ENCODE results near the gene HEMGN.
"Not testable (repeated sequence)": the region's sequence is repeated elsewhere in the genome, so short reads cannot be mapped to it uniquely, and the experiment has no call there.

The HEMGN gene

GRCh38 chr9:97963232-97963631 lies 25.3 kb upstream of the HEMGN start:
- DNase-seq (ENCODE audit: low read depth), result no peak

GRCh38 chr9:97962575-97962974 lies 24.6 kb upstream of the HEMGN start:
- no peak for DNase-seq (ENCODE audit: low read depth)

- no peak for DNase-seq (ENCODE audit: low read depth)
These were observed 24.2 kb upstream of the HEMGN start for GRCh38 chr9:97962136-97962535.

GRCh38 chr9:97961361-97961760 lies 23.4 kb upstream of the HEMGN start:
- DNase-seq (ENCODE audit: low read depth), result no peak

- DNase-seq (ENCODE audit: low read depth), result not testable (repeated sequence)
These were observed 22.8 kb upstream of the HEMGN start for GRCh38 chr9:97960678-97961328.

- DNase-seq (ENCODE audit: low read depth), result no peak
These were observed 21.6 kb upstream of the HEMGN start for GRCh38 chr9:97959585-97959984.

GRCh38 chr9:97958812-97959511 lies 21.0 kb upstream of the HEMGN start:
- no peak for DNase-seq (ENCODE audit: low read depth)

- no peak for DNase-seq (ENCODE audit: low read depth)
These were observed 18.4 kb upstream of the HEMGN start for GRCh38 chr9:97956331-97956730.

- DNase-seq (ENCODE audit: low read depth), result peak; percentile 28
These were observed 16.6 kb upstream of the HEMGN start for GRCh38 chr9:97954550-97954989.

- not testable (repeated sequence) for DNase-seq (ENCODE audit: low read depth)
These were observed 12.9 kb upstream of the HEMGN start for GRCh38 chr9:97950873-97951272.

GRCh38 chr9:97947094-97947493 lies 9.1 kb upstream of the HEMGN start:
- not testable (repeated sequence) for DNase-seq (ENCODE audit: low read depth)

GRCh38 chr9:97945470-97945869 lies 7.5 kb upstream of the HEMGN start:
- DNase-seq (ENCODE audit: low read depth), result not testable (repeated sequence)

- DNase-seq (ENCODE audit: low read depth), result no peak
These were observed 6.6 kb upstream of the HEMGN start for GRCh38 chr9:97944612-97945011.

- DNase-seq (ENCODE audit: low read depth), result no peak
These were observed 5.4 kb upstream of the HEMGN start for GRCh38 chr9:97943308-97943855.

- no peak for DNase-seq (ENCODE audit: low read depth)
These were observed 3.4 kb upstream of the HEMGN start for GRCh38 chr9:97941323-97941722.

GRCh38 chr9:97940741-97941140 lies 2.8 kb upstream of the HEMGN start:
- DNase-seq (ENCODE audit: low read depth), result no peak

- DNase-seq (ENCODE audit: low read depth), result no peak
These were observed 2.3 kb upstream of the HEMGN start for GRCh38 chr9:97940233-97940632.

- DNase-seq (ENCODE audit: low read depth), result no peak
These were observed 974 bp downstream of the HEMGN start for GRCh38 chr9:97936998-97937397.

- no peak for DNase-seq (ENCODE audit: low read depth)
These were observed 2.7 kb downstream of the HEMGN start for GRCh38 chr9:97935276-97935675.

- DNase-seq (ENCODE audit: low read depth), result no peak
These were observed 3.5 kb downstream of the HEMGN start for GRCh38 chr9:97934321-97935115.

- no peak for DNase-seq (ENCODE audit: low read depth)
These were observed 4.5 kb downstream of the HEMGN start for GRCh38 chr9:97933297-97933998.

GRCh38 chr9:97930972-97931371 lies 7.0 kb downstream of the HEMGN start:
- no peak for DNase-seq (ENCODE audit: low read depth)
